MM.1S (cell line): ENCODE data around the gene SLC35G6.
"Not testable (repeated sequence)": the region's sequence is repeated elsewhere in the genome, so short reads cannot be mapped to it uniquely, and the experiment has no call there.

Experiments used
- DNase-seq: peaks from one replicate; pipeline ENCODE4 v3.0.0-alpha.2; 2015
- H2AFZ ChIP-seq: fragments of 300-600 bp; sonication (generic); 2 replicates; pipeline ENCODE4 v1.6.0; 2016; ENCODE audit warnings: antibody characterized with exemption, low read length
- H3F3A ChIP-seq: fragments of 300-600 bp; sonication (generic); 2 replicates; pipeline ENCODE4 v1.6.1; 2016; ENCODE audit warnings: mild to moderate bottlenecking, antibody characterized with exemption, low read length, moderate library complexity, mixed read lengths; ENCODE audit not compliant: insufficient read depth
- H3K27ac ChIP-seq: fragments of 300-600 bp; sonication (generic); 2 replicates; pipeline ENCODE4 v1.5.1; 2016; ENCODE audit warnings: mild to moderate bottlenecking, low read length
- H3K27me3 ChIP-seq: fragments of 300-600 bp; sonication (generic); replicated peaks from 2 replicates; pipeline ENCODE4 v1.6.0; 2016; ENCODE audit warnings: low read length; ENCODE audit not compliant: insufficient read depth
- H3K36me3 ChIP-seq: fragments of 300-600 bp; sonication (generic); replicated peaks from 2 replicates; pipeline ENCODE4 v1.6.1; 2016; ENCODE audit warnings: mild to moderate bottlenecking, low read length, mixed read lengths; ENCODE audit not compliant: insufficient read depth
- H3K4me1 ChIP-seq: fragments of 300-600 bp; sonication (generic); 2 replicates; pipeline ENCODE4 v1.6.1; 2016; ENCODE audit warnings: low read length, mixed read lengths
- H3K4me2 ChIP-seq: fragments of 300-600 bp; sonication (generic); 2 replicates; pipeline ENCODE4 v1.6.0; 2016; ENCODE audit warnings: low read depth, low read length
- H3K4me3 ChIP-seq: fragments of 300-600 bp; sonication (generic); 2 replicates; pipeline ENCODE4 v1.5.1; 2016; ENCODE audit warnings: low read length, mixed read lengths
- H3K79me2 ChIP-seq: fragments of 300-600 bp; sonication (generic); 2 replicates; pipeline ENCODE4 v1.6.1; 2016; ENCODE audit warnings: mixed run types, low read length, mixed read lengths
- H3K9ac ChIP-seq: fragments of 300-600 bp; sonication (generic); 2 replicates; pipeline ENCODE4 v1.6.1; 2016; ENCODE audit warnings: low read length, mixed read lengths
- H3K9me2 ChIP-seq: fragments of 300-600 bp; sonication (generic); replicated peaks from 2 replicates; pipeline ENCODE4 v1.6.1; 2016; ENCODE audit warnings: mild to moderate bottlenecking, low read length, mixed read lengths; ENCODE audit not compliant: insufficient read depth
- H3K9me3 ChIP-seq: fragments of 300-600 bp; sonication (generic); replicated peaks from 2 replicates; pipeline ENCODE4 v1.6.1; 2016; ENCODE audit warnings: mild to moderate bottlenecking, low read length, mixed read lengths; ENCODE audit not compliant: insufficient read depth
- H4K20me1 ChIP-seq: fragments of 300-600 bp; sonication (generic); 2 replicates; pipeline ENCODE4 v1.6.1; 2016; ENCODE audit warnings: mild to moderate bottlenecking, low read length, moderate library complexity, mixed read lengths; ENCODE audit not compliant: insufficient read depth
- EZH2 ChIP-seq: fragments of 300-600 bp; sonication (generic); optimal IDR thresholded peaks from 2 replicates; pipeline ENCODE3; 2017; ENCODE audit warnings: low read depth, mild to moderate bottlenecking, antibody characterized with exemption, low read length, mixed read lengths
- EZH2phosphoT487 ChIP-seq: fragments of 300-600 bp; sonication (generic); IDR thresholded peaks from 2 replicates; pipeline ENCODE4 v1.6.1; 2018; ENCODE audit warnings: antibody characterized with exemption, low read length
- TF ChIP-seq, protein P1 (sequence below): fragments of 300-600 bp; sonication (generic); IDR thresholded peaks from 2 replicates; pipeline ENCODE4 v1.5.1; 2016; ENCODE audit warnings: antibody characterized with exemption, low read length, mixed read lengths

SLC35G6 gene

DNA sequence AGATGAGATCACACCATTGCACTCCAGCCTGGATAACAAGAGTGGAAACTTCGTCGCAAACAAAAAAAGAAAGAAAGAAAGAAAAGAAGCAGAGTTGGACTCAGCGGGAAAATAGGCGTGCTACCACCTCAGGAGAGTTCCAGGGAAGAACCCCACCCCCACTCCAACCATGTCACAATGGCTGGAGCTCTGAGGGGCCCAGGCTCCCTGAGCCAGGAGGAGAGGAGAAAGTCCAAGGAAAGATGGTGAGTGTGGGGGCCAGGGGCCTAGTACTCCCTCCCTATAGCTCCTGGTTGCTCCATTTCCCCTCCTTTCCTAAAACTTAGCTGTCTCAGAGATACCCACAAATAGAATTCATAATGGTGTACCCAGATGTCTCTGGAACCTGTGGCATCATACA lies at the start of gene SLC35G6:
SLC35G6 (plus strand) TSS at position 172 of the 400 bp plus-strand sequence; CDS start at position 243, 71 bp downstream.
- peaks cover 15% of the 10 kb centered on the region; the same call in 1 of the 2 replicates for H3F3A ChIP-seq
- not testable (repeated sequence) for H4K20me1 ChIP-seq, H3K9ac ChIP-seq, H3K9me3 ChIP-seq, H3K4me1 ChIP-seq, H3K27me3 ChIP-seq, H3K36me3 ChIP-seq, H3K9me2 ChIP-seq, H2AFZ ChIP-seq, H3K4me3 ChIP-seq, H3K27ac ChIP-seq, DNase-seq
- peak within 1 kb of the TSS; percentile 96; the same call in 1 of the 2 replicates for H3K4me2 ChIP-seq
- H3K79me2 ChIP-seq: peaks cover 22% of the 10 kb centered on the region

DNA sequence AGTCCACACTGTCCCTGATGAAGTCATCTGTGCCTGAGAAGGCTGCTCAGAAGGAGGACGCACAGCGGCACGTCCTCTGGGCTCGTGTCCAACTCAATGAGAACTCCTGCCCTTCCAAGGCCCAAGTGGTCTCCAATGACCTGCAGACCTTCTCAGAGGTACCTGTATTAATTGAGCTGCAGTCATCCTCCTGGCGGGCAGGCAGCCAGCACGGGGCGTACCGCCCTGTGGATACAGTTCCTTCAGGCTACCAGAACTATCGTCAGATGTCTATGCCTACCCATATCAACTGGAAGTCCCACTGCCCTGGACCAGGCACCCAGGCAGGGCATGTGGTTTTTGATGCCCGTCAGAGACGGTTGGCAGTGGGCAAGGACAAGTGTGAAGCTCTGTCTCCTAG lies 49.0 kb upstream of the SLC35G6 start:
- Histone ChIP-seq H2AFZ (no peak overlapping the region), H3K79me2 (no peaks in the 10 kb centered on the region), H3K36me3 (no peaks in the 10 kb centered on the region), H3K4me1 (peaks cover 10% of the 10 kb centered on the region), H3K4me3 (no peak overlapping the region), H4K20me1 (no peaks in the 10 kb centered on the region), H3K4me2 (no peak overlapping the region), H3K9me3 (no peaks in the 10 kb centered on the region), H3K27me3 (peaks cover 28% of the 10 kb centered on the region), H3K9me2 (no peaks in the 10 kb centered on the region), H3F3A (peaks cover 14% of the 10 kb centered on the region), H3K27ac (no peak overlapping the region), H3K9ac (no peak overlapping the region)
- DNase-seq: no peak
- TF ChIP-seq EZH2 (no peak), EZH2phosphoT487 (no peak)
- TF ChIP-seq, protein P1, sequence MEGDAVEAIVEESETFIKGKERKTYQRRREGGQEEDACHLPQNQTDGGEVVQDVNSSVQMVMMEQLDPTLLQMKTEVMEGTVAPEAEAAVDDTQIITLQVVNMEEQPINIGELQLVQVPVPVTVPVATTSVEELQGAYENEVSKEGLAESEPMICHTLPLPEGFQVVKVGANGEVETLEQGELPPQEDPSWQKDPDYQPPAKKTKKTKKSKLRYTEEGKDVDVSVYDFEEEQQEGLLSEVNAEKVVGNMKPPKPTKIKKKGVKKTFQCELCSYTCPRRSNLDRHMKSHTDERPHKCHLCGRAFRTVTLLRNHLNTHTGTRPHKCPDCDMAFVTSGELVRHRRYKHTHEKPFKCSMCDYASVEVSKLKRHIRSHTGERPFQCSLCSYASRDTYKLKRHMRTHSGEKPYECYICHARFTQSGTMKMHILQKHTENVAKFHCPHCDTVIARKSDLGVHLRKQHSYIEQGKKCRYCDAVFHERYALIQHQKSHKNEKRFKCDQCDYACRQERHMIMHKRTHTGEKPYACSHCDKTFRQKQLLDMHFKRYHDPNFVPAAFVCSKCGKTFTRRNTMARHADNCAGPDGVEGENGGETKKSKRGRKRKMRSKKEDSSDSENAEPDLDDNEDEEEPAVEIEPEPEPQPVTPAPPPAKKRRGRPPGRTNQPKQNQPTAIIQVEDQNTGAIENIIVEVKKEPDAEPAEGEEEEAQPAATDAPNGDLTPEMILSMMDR: no peak

DNA sequence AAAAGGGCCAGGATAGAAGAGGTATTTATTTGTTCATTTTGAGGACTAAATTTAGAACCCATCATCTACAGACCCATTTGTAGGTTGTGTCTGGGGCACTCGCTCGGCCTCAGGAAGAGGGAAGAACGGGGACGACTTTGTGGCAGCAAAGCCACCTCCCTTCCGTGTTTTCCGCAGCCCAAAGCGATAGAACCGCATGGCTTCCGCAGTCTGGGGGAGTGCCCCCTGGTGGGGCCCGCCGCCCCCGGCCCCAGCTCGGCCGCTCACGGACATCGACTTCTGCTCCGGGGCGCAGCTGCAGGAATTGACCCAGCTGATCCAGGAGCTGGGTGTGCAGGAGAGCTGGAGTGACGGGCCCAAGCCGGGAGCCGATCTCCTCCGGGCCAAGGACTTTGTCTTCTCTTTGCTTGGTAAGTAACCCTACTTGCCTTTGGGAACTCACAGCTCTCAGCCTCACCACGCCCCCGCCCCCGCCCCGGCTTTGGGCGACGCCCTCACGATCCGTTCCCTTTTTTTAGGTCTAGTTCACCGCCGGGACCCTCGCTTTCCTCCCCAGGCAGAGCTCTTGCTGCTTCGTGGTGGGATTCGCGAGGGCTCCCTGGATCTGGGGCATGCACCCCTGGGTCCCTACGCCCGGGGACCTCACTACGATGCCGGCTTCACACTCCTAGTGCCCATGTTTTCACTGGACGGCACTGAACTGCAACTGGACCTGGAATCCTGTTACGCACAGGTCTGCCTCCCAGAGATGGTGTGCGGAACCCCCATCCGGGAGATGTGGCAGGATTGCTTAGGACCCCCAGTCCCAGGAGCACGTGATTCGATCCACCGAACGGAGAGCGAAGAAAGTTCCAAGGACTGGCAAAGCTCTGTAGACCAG lies 45.3 kb upstream of the SLC35G6 start:
- H2AFZ ChIP-seq: peak overlapping the region; percentile 92
- peaks cover 33% of the 10 kb centered on the region for H3K27me3 ChIP-seq
- peaks cover 10% of the 10 kb centered on the region for H3K4me1 ChIP-seq
- H3K9me3 ChIP-seq: no peaks in the 10 kb centered on the region
- no peaks in the 10 kb centered on the region for H3K79me2 ChIP-seq
- no peaks in the 10 kb centered on the region for H4K20me1 ChIP-seq
- TF ChIP-seq, protein P1: peak; percentile 34
- TF ChIP-seq EZH2 (no peak), EZH2phosphoT487 (no peak)
- peak overlapping the region; percentile 72 for H3K4me2 ChIP-seq
- H3K9ac ChIP-seq: peak overlapping the region; percentile 43; the same call in 1 of the 2 replicates
- no peaks in the 10 kb centered on the region for H3K36me3 ChIP-seq
- no peaks in the 10 kb centered on the region for H3K9me2 ChIP-seq
- peak overlapping the region; percentile 52 for H3K27ac ChIP-seq
- H3F3A ChIP-seq: peaks cover 14% of the 10 kb centered on the region
- DNase-seq: peak; percentile 52
- peak overlapping the region; percentile 73 for H3K4me3 ChIP-seq
